Omental fat pad (tissue), 4 donors: ENCODE results near the gene TRIM4. TPM values are rescaled to one million over a fixed set of nuclear protein-coding genes. Genes with fewer than 3 reads are reported as not detected.

Source experiments
- ATAC-seq: fragments of 150-250 bp; one replicate; pipeline ENCODE4 v1.9.1; 2016; ENCODE audit warnings: mild to moderate bottlenecking, moderate library complexity; ENCODE audit not compliant: low FRiP score
- DNase-seq: peaks from one replicate; pipeline ENCODE4 v3.0.0-alpha.2; 2019; ENCODE audit warnings: low spot score
- total RNA-seq, 4 donors: library from RNA; depleted of rRNA; stranded (reverse); fragments of >200 nt; gene quantifications; one replicate each; pipeline ENCODE4 v1.1.0, GENCODE V29; 2016
- TF ChIP-seq, protein P1 (sequence below), 3 donors: fragments of 450-650 bp; IDR thresholded peaks; one replicate each; pipeline ENCODE4 v1.5.1; 2016 to 2017; ENCODE audit warnings: antibody characterized with exemption in 3 of 3, mild to moderate bottlenecking in 3 of 3, moderate library complexity in 2 of 3

The TRIM4 gene
- total RNA-seq, 4 donors from 2014 or later: 28.8 to 45.2 (median 35.1) TPM

DNA sequence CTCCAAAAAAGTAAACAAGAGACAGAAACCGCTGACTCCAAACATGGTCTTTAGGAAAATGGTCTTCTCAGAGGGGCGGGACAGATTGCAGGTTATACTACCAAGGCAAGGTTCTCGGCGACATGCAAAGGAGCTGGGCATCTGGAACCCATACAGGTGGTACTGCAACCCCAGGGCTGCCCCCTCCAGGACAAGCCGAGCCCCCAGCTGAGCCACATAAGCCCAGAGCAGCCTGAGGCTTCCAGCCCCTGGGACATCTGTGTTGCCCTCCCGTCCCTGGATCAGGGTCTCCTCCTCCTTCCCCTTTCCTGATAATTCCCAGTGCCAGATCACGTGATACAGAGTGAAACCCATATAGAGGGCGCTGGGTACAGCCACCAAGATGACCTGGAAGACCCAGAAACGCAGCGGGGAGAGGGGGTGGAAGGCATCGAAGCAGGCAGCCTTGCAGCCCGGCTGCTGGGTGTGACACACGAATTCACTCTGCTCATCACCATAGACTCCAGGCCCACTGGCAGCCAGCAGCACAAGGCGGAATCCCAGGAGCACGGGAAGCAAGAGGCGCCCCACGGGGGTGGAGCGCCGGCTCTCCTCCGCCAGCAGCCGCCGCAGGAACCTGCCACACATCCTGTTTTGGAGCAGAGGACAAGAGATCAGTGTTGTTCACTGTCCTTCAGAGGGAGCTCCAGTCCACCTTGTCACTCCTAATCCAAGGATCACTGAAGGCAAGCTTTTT is 9.8 kb upstream of the TRIM4 start, which contains the start of gene GJC3:
GJC3 (minus strand) TSS at position 627 of the 736 bp plus-strand sequence; CDS start at position 627, 0 bp downstream.
- DNase-seq: no peak
- TF ChIP-seq, protein P1, sequence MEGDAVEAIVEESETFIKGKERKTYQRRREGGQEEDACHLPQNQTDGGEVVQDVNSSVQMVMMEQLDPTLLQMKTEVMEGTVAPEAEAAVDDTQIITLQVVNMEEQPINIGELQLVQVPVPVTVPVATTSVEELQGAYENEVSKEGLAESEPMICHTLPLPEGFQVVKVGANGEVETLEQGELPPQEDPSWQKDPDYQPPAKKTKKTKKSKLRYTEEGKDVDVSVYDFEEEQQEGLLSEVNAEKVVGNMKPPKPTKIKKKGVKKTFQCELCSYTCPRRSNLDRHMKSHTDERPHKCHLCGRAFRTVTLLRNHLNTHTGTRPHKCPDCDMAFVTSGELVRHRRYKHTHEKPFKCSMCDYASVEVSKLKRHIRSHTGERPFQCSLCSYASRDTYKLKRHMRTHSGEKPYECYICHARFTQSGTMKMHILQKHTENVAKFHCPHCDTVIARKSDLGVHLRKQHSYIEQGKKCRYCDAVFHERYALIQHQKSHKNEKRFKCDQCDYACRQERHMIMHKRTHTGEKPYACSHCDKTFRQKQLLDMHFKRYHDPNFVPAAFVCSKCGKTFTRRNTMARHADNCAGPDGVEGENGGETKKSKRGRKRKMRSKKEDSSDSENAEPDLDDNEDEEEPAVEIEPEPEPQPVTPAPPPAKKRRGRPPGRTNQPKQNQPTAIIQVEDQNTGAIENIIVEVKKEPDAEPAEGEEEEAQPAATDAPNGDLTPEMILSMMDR (IDR thresholded peaks at IDR 0.05): no peak
- ATAC-seq: peak; percentile 66

DNA sequence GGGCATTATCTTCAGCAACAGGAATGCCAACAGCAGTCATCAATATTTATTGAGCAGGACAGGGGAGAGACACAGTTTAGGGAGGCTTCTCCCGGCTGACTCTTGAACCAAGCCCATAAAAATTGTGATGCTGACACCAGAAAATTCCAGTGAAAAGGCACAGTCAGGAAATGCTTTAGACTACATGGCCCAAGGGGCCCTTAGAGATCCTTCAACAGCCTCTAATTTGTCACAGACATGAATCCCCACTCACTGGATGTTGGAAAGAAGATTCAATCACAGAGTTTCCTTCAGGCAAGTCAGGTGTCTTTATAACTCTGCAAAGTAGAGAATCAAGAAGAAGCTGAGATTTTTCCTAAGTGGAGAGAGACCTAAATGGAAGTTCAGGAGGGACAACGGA is 8.9 kb upstream of the TRIM4 start:
- TF ChIP-seq, protein P1 (IDR thresholded peaks at IDR 0.05): no peak
- no peak for DNase-seq
- no peak for ATAC-seq

DNA sequence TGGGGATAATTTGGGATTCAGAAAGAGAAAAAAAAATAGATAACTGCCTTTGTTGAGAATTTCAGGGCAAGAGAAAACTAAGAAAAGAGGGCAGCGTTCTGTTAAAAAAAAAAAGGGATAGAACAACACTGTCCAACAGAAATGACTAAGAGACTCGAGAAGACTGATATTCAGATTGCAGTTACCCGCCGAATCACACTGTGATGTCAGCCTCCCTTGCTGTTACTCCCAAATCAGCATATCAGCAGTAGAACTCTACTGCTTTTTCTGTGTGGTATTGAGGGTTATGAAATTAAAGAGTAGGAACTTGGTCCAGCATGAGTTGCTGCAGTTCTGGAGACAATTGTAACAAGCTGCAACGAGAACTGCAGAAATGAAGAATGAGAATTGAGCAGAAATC is 8.2 kb upstream of the TRIM4 start:
- ATAC-seq (no peak), DNase-seq (no peak)
- TF ChIP-seq, protein P1 (IDR thresholded peaks at IDR 0.05): no peak

DNA sequence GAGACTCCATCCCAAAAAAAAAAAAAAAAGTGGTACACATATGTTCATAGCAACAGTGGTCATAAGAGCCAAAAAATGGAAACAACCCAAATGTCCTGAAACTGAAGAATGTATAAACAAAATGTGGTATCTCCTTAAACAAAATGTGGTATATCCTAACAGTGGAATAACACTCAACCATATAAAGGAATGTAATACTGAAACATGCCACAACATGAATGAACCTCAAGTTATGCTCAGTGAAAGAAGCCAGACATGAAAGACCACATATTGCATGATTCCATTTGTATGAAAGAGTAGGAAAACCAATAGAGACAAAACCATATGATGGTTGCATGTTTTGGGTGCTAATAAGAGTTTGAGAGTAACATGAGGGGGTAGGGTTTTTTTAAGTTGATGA is 7.0 kb upstream of the TRIM4 start:
- DNase-seq: no peak
- TF ChIP-seq, protein P1 (IDR thresholded peaks at IDR 0.05): no peak
- ATAC-seq: no peak

DNA sequence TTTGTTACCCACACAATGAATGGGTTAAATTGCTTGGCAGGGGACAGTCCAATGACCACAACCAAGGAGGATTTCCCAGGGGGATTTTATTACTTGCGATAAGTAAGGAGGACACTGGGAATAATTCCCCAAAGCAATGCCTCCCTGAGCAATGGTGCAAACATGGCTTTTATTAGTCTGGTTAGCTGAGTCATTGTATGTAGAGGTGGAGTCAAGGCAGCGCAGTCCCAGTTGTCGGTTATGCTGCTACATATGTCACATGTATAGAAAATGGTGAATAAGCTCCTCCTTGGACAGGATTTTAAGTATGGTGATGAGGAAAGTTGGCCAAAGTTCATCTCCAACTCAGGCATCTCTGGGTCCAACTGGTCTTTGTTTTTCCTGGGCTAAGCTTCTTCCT is 3.9 kb upstream of the TRIM4 start:
- ATAC-seq (no peak), DNase-seq (no peak)
- TF ChIP-seq, protein P1 (IDR thresholded peaks at IDR 0.05): no peak

DNA sequence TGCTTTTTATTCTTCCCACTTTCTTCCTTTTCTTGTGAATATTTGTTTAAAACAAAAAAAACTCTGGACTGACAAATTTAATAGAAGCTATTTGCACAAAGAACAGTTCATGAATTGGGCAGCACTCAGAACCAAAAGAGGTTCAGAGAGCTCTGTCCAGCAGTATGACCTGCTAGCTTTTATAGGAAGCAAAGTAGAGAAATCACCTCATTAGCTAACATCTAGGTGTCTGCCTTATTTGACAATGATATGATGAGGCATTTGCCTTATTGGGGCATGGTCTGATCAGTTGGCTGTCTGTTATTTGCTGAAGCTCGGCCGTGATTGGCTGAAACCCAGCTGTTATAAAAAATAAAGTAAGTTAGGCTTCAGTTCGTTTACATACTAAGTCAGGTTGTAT is 819 bp upstream of the TRIM4 start:
- TF ChIP-seq, protein P1 (IDR thresholded peaks at IDR 0.05): no peak
- no peak for DNase-seq
- ATAC-seq: no peak

DNA sequence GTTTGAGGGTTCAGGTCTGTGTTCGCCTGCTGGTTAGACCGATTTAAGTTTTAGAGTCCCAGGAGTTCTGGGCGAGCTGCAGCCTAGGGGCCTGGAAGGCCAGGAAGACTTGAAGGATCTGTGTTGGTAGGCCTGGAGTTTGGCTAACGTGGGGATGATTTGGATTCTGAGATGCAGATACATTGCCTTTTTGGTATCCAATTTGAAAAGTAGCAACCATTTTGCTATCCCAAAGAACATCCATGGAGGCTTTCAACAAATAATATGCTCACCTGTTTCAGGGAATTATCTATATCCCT is 433 bp upstream of the TRIM4 start:
- DNase-seq (no peak), ATAC-seq (peak; percentile 18)
- TF ChIP-seq, protein P1 (IDR thresholded peaks at IDR 0.05): no peak
